Measurements from ENCODE around the gene NUDT14. TPM values are rescaled to one million over a fixed set of nuclear protein-coding genes. Genes with fewer than 3 reads are reported as not detected.

The NUDT14 gene
- total RNA-seq, 3 donors from 2014 or later, result 5.2 to 7.0 (median 5.7) TPM

DNA sequence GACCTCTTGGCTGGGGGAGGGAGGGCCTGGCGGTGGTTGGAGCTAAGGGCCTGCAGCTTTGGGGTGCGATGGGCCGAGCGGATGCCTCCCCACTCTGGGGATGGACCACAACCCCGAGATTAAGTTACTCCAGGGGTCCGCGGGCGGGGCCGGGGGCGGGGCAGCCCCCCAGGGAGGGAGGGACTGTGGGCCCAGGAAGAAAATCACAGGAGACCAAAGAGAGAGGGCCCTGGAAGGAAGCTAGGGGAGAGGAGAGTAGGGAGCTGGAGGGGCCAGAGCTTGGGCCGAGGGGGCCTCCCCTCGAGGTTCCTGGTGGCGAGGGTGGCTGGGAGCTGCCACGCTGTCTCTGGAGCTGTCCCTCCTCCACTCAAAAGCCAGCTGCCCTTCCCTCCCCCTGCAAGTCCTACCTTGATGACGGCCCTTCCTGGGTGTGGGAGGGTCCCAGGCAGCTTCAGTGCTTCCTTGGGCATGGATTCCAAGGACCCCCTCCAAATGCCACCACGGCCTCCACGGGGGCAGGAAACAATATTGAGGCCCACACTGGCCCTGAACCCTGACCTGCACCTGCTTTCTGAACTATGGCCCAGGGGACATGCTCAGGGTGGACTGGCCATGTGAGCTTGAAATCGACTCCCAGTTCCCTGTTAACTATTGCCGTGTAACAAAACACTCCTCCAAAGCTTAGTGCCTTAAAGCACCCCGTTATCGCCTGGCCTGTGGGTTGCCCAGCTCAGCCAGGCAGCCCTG, 610 bp upstream of the NUDT14 start:
- H3K9me3 Mint-ChIP-seq, result no peaks in the 10 kb centered on the region

DNA sequence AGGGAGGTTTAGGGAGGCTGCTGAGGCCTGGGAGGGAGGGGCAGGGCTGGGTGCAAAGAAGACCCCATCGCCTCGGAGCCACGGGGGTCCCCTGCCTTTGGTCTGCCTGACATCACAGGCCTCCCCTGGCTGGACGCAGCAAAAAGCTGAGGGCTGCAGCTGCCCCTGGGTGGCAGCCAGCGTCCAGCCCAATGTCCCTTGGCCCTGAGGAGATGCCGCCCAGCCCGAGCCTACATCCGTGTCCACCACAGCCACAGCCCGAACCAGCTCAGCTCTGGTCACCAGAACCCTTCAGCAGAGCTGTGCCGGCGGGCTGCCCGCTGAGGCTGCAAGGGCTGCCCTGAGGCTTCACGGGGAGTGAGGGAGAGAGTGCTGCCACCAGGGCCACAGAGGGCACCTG, 1.9 kb downstream of the NUDT14 start:
- no peaks in the 10 kb centered on the region for H3K9me3 Mint-ChIP-seq
- ATAC-seq (no peak), DNase-seq (no peak)
- H3K36me3 Mint-ChIP-seq (ENCODE audit: insufficient read depth), result no peaks in the 10 kb centered on the region
- no peak overlapping the region for H3K4me3 Mint-ChIP-seq
- no peaks in the 10 kb centered on the region for H3K27me3 Mint-ChIP-seq (ENCODE audit: low read depth)
- peaks cover 30% of the 10 kb centered on the region for H3K4me1 Mint-ChIP-seq (ENCODE audit: low read depth)

More for the DNA sequence above, 610 bp upstream of the NUDT14 start:
- no peaks in the 10 kb centered on the region for H3K27me3 Mint-ChIP-seq (ENCODE audit: low read depth)
- H3K36me3 Mint-ChIP-seq (ENCODE audit: insufficient read depth), result no peaks in the 10 kb centered on the region
- H3K4me3 Mint-ChIP-seq, result peak overlapping the region; percentile 72
- no peak for DNase-seq
- peaks cover 15% of the 10 kb centered on the region for H3K4me1 Mint-ChIP-seq (ENCODE audit: low read depth)
- ATAC-seq, result no peak

DNA sequence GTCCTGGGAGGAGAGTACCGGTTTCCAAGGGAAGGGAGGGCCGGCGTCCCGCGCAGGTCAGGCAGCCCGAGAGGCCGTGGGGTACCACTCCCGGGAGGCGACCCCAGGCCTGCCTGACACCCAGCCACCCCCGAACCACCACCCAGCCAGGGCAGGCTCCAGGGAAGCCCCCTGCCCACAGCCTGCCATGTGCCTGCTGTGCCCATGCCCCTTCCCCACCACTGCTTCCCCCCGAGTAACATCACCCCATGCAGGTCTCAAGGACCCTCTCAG, 2.3 kb downstream of the NUDT14 start:
- H3K4me1 Mint-ChIP-seq (ENCODE audit: low read depth), result peaks cover 31% of the 10 kb centered on the region
- DNase-seq (no peak), ATAC-seq (no peak)
- H3K9me3 Mint-ChIP-seq, result no peaks in the 10 kb centered on the region
- no peaks in the 10 kb centered on the region for H3K36me3 Mint-ChIP-seq (ENCODE audit: insufficient read depth)
- H3K27me3 Mint-ChIP-seq (ENCODE audit: low read depth), result no peaks in the 10 kb centered on the region
- H3K4me3 Mint-ChIP-seq, result no peak overlapping the region

DNA sequence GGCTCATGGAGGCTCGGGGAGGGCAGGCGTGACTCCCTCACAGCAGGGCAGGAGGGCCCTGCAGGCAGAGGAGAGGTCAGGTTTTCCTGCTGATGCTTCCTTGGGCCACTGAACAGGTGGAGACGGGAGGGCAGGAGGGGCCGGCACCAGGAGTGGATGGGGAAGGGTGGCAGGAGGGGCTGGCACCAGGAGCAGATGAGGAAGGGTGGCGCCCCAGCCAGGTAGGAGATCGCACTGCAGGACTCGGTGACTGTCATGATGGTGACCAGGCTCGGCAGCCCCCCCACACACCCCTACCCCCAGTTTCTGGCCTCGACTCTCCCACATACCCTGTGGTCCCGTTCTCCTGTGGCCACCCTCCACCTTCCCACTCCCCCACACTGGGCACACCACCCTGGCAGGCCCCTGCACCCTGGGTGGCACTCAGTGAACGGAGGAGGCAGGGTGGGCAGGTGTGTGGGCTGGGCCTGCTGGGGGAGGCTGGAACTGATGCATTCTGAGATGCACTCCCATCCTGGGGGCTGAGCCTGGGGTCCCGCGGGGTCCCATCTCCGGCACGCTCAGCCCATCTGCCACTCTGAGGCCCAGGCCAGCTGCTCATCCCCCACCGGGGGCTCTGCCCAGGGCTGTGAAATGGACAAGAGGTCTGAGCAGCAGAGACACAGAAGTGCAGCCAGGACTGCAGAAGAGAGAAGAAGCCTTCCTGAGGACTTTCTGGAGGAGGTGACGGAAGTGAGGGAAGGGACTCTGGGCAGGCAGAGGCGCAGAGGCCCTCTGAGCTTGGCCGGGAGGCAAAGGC, 2.8 kb downstream of the NUDT14 start:
- no peaks in the 10 kb centered on the region for H3K36me3 Mint-ChIP-seq (ENCODE audit: insufficient read depth)
- no peak overlapping the region for H3K4me3 Mint-ChIP-seq
- ATAC-seq (no peak), DNase-seq (no peak)
- no peaks in the 10 kb centered on the region for H3K9me3 Mint-ChIP-seq
- H3K4me1 Mint-ChIP-seq (ENCODE audit: low read depth), result peaks cover 31% of the 10 kb centered on the region
- no peaks in the 10 kb centered on the region for H3K27me3 Mint-ChIP-seq (ENCODE audit: low read depth)

DNA sequence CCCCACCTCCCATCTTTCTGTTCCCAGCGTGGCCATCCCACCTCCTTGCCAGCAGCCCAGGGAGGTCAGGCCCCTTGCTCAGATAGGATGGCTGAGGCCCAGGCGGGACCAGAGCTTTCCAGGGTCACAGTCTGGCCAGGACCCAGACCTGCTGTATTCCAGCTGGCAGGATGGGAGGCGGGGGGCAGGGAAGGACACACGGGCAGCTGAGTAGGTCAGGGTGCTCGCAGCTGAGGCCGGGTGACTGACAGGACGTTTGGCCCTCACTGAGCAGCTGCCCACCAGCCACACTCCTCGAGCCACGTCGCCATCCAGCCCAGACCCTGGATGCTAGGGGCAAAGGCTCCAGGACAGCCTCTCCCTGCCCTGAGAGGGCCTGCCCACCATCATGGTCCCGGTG, 4.0 kb downstream of the NUDT14 start:
- DNase-seq (no peak), ATAC-seq (no peak)
- H3K9me3 Mint-ChIP-seq, result no peaks in the 10 kb centered on the region
- H3K27me3 Mint-ChIP-seq (ENCODE audit: low read depth), result no peaks in the 10 kb centered on the region
- no peak overlapping the region for H3K4me3 Mint-ChIP-seq
- H3K4me1 Mint-ChIP-seq (ENCODE audit: low read depth), result peaks cover 27% of the 10 kb centered on the region
- no peaks in the 10 kb centered on the region for H3K36me3 Mint-ChIP-seq (ENCODE audit: insufficient read depth)

DNA sequence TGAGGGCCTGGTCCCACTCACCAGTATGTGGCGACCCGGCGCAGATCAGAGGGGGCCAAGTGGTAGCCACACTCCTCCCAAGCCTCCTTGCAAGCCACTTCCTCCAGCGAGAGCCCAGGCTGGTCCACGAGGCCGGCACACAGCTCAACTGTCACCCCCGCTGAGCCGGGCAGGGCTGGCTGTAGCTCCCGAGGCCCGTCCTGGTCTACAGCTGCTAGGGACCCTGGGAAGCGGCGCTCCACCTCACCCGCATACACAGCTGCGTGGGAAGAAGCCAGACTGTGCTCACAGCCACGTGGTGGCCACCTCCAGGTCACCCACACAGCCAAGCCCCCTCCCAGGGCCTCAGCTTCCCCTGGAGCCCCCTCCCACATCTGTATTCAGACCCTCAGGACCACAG, 4.6 kb downstream of the NUDT14 start:
- Mint-ChIP-seq H3K36me3 (ENCODE audit: insufficient read depth) (no peaks in the 10 kb centered on the region), H3K4me1 (ENCODE audit: low read depth) (peaks cover 28% of the 10 kb centered on the region), H3K27me3 (ENCODE audit: low read depth) (peaks cover 2% of the 10 kb centered on the region), H3K4me3 (no peak overlapping the region), H3K9me3 (no peaks in the 10 kb centered on the region)
- ATAC-seq (no peak), DNase-seq (no peak)

DNA sequence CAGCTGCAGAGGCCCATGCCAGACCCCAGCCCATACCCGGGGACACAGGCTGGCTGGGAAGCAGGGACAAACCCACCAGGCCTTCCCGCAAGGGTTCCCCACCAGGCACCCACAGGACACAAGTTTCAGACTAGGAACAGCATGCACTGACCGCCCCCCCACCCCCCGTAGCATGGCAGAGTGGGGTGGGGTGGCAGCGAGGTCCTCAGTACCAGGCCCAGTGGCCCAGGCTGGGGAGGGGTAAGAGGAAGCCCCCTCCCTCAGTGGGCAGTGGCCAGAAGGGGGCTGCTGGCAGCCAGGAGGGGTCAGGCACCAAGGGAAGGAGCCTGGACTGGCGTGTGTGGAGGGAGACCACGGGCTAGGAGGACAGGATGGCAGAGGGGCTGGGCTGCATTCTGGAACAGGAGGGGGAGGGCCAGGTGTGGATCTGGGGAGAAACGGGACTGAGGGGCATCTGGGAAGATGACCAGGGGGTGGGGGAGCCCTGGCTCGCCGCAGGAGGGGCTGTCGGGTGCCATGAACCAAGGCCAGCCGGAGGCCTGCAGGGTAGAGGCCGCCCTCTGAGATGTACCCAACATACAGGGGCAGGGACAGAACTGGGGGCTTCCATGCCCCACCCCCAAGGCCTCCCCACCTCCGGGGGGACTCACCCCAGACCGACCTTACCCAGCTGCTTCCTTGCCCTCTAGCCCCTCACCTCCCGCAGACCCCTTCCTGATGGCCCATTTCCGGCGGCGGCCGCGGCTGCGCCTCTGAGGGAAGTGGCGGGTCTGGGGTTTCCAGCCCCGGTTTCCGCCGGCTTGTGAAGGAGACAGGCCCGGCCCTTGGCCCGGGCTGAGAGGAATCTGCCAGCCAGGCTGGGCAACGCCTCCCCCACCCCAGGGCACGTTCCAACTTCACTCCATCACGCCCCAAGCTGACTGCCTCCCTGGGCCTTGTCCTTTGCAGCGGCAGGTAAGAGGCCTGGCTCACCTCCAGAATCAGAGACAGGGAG, 6.9 kb downstream of the NUDT14 start:
- DNase-seq (no peak), ATAC-seq (peak; percentile 53 to 57)
- peaks cover 28% of the 10 kb centered on the region for H3K4me1 Mint-ChIP-seq (ENCODE audit: low read depth)
- peaks cover 9% of the 10 kb centered on the region for H3K27me3 Mint-ChIP-seq (ENCODE audit: low read depth)
- H3K4me3 Mint-ChIP-seq, result no peak overlapping the region
- no peaks in the 10 kb centered on the region for H3K9me3 Mint-ChIP-seq
- no peaks in the 10 kb centered on the region for H3K36me3 Mint-ChIP-seq (ENCODE audit: insufficient read depth)

DNA sequence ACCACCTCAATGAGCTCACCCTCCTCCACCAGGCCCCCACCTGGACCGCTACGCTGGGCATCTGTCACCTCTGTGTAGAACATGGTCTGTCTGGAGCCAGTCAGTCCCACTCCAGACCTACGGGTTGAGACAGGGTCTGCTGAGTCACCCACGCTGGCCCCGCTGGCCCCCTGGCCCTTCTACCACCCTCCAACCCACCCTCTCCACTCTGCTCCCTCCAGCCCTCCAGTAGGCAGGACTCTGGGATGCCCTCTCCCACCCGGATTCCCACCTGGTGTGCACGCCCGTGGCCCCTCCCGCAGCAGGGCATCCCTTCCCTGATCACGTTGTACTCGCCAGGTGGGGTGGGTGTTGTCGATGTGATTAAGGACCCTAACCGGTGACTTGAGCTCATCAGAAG, 8.0 kb downstream of the NUDT14 start:
- Mint-ChIP-seq H3K4me3 (no peak overlapping the region), H3K9me3 (no peaks in the 10 kb centered on the region), H3K36me3 (ENCODE audit: insufficient read depth) (no peaks in the 10 kb centered on the region), H3K4me1 (ENCODE audit: low read depth) (peaks cover 28% of the 10 kb centered on the region), H3K27me3 (ENCODE audit: low read depth) (peaks cover 10% of the 10 kb centered on the region)
- DNase-seq (no peak), ATAC-seq (no peak)

DNA sequence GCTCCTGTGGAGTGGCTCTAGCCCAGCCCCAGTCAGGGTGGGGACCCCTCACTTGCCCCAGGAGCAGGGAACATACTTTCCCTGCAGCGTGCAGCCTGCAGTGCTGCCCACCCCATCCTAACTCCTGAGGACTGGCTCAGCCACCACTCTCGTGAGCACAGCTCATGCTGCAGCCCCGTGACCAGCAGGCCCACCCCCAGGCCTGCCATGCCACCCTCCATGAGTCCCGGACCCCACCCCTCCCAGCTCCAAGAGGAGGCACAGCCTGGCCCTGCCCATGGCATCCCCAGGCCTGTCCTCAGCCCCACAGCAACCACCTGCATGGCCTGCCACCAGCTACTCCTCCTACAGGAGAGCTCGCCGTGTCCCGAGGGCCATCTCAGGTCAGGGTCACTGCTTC, 8.6 kb downstream of the NUDT14 start:
- Mint-ChIP-seq H3K4me1 (ENCODE audit: low read depth) (peaks cover 28% of the 10 kb centered on the region), H3K9me3 (no peaks in the 10 kb centered on the region), H3K4me3 (no peak overlapping the region), H3K36me3 (ENCODE audit: insufficient read depth) (no peaks in the 10 kb centered on the region), H3K27me3 (ENCODE audit: low read depth) (peaks cover 10% of the 10 kb centered on the region)
- no peak for DNase-seq
- no peak for ATAC-seq

DNA sequence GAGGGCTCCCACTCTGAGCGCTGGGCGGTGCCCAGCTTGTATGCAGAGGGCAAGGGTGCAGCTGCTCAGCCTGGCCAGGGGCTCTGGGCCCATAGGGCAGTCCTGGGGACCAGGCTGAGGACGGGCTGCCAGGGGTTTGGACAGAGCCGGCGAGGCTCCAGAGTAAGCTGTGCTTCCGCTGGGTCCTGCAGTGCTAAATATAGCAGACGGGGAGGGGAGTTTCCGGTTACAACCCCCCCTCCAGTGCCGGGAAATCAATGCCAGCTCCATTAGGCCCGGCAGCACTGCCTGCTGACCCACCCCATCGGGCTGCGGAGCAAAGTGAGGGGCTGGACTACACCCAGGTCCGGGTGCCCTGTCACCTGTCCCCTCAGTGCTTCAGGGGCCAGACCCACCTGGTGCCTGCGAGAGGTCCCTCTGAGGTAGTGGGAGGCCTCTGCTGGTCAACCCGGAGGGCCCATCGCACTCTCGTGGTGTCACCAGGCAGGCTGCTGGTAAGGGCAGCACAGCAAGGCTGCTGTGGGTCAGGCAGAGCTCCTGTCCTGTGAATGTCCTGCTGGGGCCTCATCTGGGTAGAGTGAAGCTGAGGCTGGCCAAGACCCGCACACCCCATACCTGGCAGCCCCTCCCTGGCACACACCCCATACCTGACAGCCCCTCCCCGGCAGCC, 10.0 kb downstream of the NUDT14 start:
- ATAC-seq, result no peak
- Mint-ChIP-seq H3K36me3 (ENCODE audit: insufficient read depth) (no peaks in the 10 kb centered on the region), H3K4me3 (no peak overlapping the region), H3K4me1 (ENCODE audit: low read depth) (peaks cover 22% of the 10 kb centered on the region), H3K9me3 (no peaks in the 10 kb centered on the region), H3K27me3 (ENCODE audit: low read depth) (peaks cover 15% of the 10 kb centered on the region)
- no peak for DNase-seq

DNA sequence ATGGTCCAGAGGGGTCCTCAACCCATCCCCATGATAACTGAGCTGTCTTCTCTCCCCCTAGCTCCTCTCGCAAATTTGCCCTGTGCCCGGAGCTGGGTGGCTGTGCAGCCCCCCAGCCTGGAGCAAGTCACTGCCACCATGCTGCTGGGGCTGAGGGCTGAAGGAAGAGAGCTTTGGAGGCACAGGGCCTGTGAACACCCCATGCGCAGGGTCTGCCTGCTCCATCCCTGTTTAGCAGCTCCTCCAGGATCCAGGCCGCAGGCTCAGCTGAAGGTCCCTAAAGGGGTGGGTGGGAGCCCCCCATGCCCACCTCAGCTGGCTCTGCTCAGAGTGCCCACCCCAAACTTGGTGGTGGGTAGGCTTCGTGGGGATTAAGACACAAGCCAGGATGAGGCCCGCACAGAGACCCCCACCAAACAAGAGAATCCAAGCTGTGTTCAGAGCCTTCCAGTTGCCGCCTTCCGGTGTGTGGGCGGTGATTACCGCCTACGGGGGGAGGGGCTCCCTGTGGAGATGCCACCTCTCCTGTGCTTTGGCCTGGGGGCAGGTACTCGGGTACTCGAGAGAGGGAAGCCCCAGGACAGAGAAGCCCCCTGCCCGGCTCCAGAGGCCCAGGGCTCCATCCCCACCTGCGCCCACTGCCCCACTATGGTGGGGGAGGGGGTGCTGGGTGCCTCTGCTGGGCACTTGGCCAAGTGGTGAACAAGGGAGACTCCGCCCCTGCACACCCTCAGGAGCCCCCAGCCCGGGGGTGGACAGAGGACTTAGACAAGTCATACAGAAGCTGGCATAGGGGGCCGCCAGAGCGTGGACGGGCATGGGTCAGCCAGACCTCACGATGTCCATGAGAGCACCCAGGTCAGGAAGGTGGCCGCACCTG, 11.1 kb downstream of the NUDT14 start:
- Mint-ChIP-seq H3K4me3 (peak overlapping the region; percentile 65), H3K27me3 (ENCODE audit: low read depth) (peaks cover 15% of the 10 kb centered on the region), H3K36me3 (ENCODE audit: insufficient read depth) (no peaks in the 10 kb centered on the region), H3K9me3 (no peaks in the 10 kb centered on the region), H3K4me1 (ENCODE audit: low read depth) (peaks cover 17% of the 10 kb centered on the region)
- DNase-seq, result no peak
- no peak for ATAC-seq

DNA sequence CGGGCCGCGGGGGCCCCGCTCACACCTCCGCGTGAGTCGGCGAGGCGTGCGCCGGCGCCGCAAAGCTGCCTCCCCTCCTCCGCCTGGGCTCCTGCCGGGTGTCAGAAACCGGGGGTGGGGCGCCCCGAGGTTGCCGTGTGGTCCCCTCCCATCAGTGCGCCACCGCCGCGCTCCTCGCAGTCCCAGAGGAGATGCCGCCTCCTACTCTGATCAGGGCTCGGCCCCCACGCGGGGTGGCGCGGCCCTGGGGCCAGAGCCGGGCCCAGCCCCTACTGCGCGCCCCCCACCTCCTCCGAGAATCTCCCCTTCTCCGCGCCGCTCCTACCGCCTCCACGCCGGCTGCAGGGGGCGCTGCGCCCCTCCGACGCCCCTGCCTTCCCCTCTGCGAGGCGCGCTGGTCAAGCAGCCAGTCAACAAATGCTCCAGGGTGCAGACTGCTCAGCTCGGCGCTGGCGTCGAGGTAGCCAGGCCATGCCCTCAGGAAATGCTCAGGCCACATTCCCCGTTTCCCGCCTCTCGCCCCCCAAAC, 12.1 kb downstream of the NUDT14 start:
- no peaks in the 10 kb centered on the region for H3K9me3 Mint-ChIP-seq

DNA sequence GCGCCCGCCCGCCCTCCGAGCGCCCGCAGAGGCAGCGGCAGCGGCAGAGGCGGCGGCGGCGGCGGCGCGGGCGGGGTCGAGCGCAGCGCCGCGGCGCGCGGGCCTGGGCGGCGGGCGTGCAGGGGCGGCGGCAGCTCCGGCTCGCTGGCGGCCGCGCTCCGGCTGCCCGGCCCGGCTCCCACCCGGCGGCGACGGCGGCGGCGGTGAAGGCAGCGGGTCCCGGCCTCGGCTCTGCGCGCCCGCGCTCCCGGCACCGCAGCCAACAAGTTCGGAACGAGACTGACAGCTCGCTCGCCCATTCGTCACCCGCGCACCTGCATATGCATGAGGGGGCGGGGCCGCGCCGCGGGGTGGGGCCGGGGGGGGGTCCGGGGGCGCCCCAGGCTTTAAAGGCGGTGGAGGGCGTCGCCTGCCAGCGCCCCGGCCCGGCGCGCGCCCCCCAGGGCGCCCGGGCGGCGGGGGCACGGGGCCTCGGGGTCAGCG, 12.6 kb downstream of the NUDT14 start, which contains the start of gene JAG2:
TSS of gene JAG2 (minus strand) at position 281 of the 483 bp plus-strand sequence. CDS start 356 bp downstream, outside the sequence.
- no peaks in the 10 kb centered on the region for H3K36me3 Mint-ChIP-seq (ENCODE audit: insufficient read depth)
- peak; percentile 50 for DNase-seq
- ATAC-seq, result peak; percentile 65 to 68
- peaks cover 15% of the 10 kb centered on the region for H3K27me3 Mint-ChIP-seq (ENCODE audit: low read depth)
- H3K4me1 Mint-ChIP-seq (ENCODE audit: low read depth), result peaks cover 10% of the 10 kb centered on the region
- peak within 1 kb of the TSS; percentile 65 for H3K4me3 Mint-ChIP-seq
- no peaks in the 10 kb centered on the region for H3K9me3 Mint-ChIP-seq

More for the DNA sequence above, 12.1 kb downstream of the NUDT14 start:
- no peaks in the 10 kb centered on the region for H3K36me3 Mint-ChIP-seq (ENCODE audit: insufficient read depth)
- DNase-seq, result peak; percentile 35
- peak; percentile 48 to 51 for ATAC-seq
- peak overlapping the region; percentile 47 for H3K4me3 Mint-ChIP-seq
- H3K4me1 Mint-ChIP-seq (ENCODE audit: low read depth), result peaks cover 10% of the 10 kb centered on the region
- H3K27me3 Mint-ChIP-seq (ENCODE audit: low read depth), result peaks cover 15% of the 10 kb centered on the region

All from activated T-cell treated with anti-CD3 and anti-CD28 coated beads, Interleukin-2, amount 50 U/mL, for 4 hours (primary cell).